Endothelial cell of umbilical vein (primary cell): Measurements from ENCODE around the gene ZNF17. TPM values are rescaled to one million over a fixed set of nuclear protein-coding genes. Genes with fewer than 3 reads are reported as not detected.
"Not testable (repeated sequence)": the region's sequence is repeated elsewhere in the genome, so short reads cannot be mapped to it uniquely, and the experiment has no call there.

Experiments
- BruUV-seq: library from RNA; stranded (reverse); fragments of 400-500 nt; replicated peaks from 2 replicates; lab custom pipeline; 2021; lab: Mats Ljungman, UMichigan
- CTCF ChIA-PET: fragments of 300-600, 350-600 bp; sonication (Branson Sonifier 250); formaldehyde crosslinking; loops from one replicate; lab custom pipeline; 2021; ENCODE audit warnings: antibody characterized with exemption, inconsistent platforms; lab: Charles Lee
- POLR2A ChIA-PET: fragments of 300-600, 350-600 bp; sonication (Branson Sonifier 250); formaldehyde crosslinking; loops from one replicate; lab custom pipeline; 2021; ENCODE audit warnings: antibody characterized with exemption, inconsistent platforms; lab: Charles Lee
- DNase-seq: peaks from one replicate; pipeline ENCODE4 v3.0.0-alpha.2; 2011; ENCODE audit warnings: low read depth, low spot score
- FAIRE-seq: peaks from 2 replicates; lab custom pipeline; 2011; peaks lifted over from hg19 to GRCh38; lab: Jason Lieb, UNC
- H2AFZ ChIP-seq: 2 replicates; pipeline ENCODE4 v1.6.0; 2012; ENCODE audit warnings: low read depth, low read length, control low read depth, inconsistent platforms
- H3K27ac ChIP-seq: 2 replicates; pipeline ENCODE4 v1.5.1; 2011; ENCODE audit warnings: low read depth, mild to moderate bottlenecking, control low read depth, low read length, moderate library complexity; ENCODE audit not compliant: insufficient read depth
- H3K27me3 ChIP-seq, 2 experiments: 2 replicates each; pipeline versions ENCODE4 v1.6.0 to v1.6.1; 2011; ENCODE audit warnings: low read length in 2 of 2, mixed read lengths in 1 of 2; ENCODE audit not compliant: control insufficient read depth in 2 of 2, insufficient read depth in 2 of 2
- H3K36me3 ChIP-seq, 2 experiments: 2 replicates in 1 of 2; 3 replicates in 1 of 2; pipeline ENCODE4 v1.5.1; 2011; ENCODE audit warnings: low read length in 2 of 2, mild to moderate bottlenecking in 1 of 2, moderate library complexity in 1 of 2; ENCODE audit not compliant: control insufficient read depth in 2 of 2, insufficient read depth in 2 of 2; ENCODE audit errors: extremely low read depth in 1 of 2
- H3K4me1 ChIP-seq: 3 replicates; pipeline ENCODE4 v1.5.1; 2011; ENCODE audit warnings: mild to moderate bottlenecking, low read length; ENCODE audit not compliant: control insufficient read depth, insufficient read depth; ENCODE audit errors: extremely low read depth
- H3K4me2 ChIP-seq: 2 replicates; pipeline ENCODE4 v1.6.1; 2011; ENCODE audit warnings: low read length, control low read depth, mixed read lengths; ENCODE audit not compliant: insufficient read depth
- H3K4me3 ChIP-seq, 3 experiments: fragments of 200-600 bp in 1 of 3; sonication (generic), shearing (Covaris generic) in 1 of 3; replicated peaks in 1 of 3; 2 replicates each; pipeline ENCODE4 v1.5.1; 2011 to 2016; ENCODE audit warnings: control low read depth in 3 of 3, low read length in 3 of 3, mild to moderate bottlenecking in 2 of 3, inconsistent platforms in 1 of 3, low read depth in 1 of 3, moderate library complexity in 1 of 3; ENCODE audit not compliant: insufficient read depth in 1 of 3
- H3K79me2 ChIP-seq: 2 replicates; pipeline ENCODE4 v1.6.0; 2012; ENCODE audit warnings: low read length, inconsistent platforms; ENCODE audit not compliant: control insufficient read depth, insufficient read depth
- H3K9ac ChIP-seq: replicated peaks from 2 replicates; pipeline ENCODE3; 2011; ENCODE audit warnings: low read length, control low read depth; ENCODE audit not compliant: insufficient read depth; ENCODE audit errors: extremely low read depth
- H3K9me1 ChIP-seq: replicated peaks from 3 replicates; pipeline ENCODE4 v1.6.0; 2011; ENCODE audit warnings: mild to moderate bottlenecking, low read length; ENCODE audit not compliant: control insufficient read depth, insufficient read depth; ENCODE audit errors: extremely low read depth
- H3K9me3 ChIP-seq: replicated peaks from 2 replicates; pipeline ENCODE4 v1.5.1; 2012; ENCODE audit warnings: low read length, inconsistent platforms; ENCODE audit not compliant: control insufficient read depth, insufficient read depth
- H4K20me1 ChIP-seq: replicated peaks from 2 replicates; pipeline ENCODE3; 2011; ENCODE audit warnings: mild to moderate bottlenecking, low read length; ENCODE audit not compliant: control insufficient read depth, insufficient read depth; ENCODE audit errors: extremely low read depth
- CTCF ChIP-seq, 2 donors: IDR thresholded peaks; 1 replicate in 1 of 2; 2 replicates in 1 of 2; pipeline ENCODE4 v1.5.1; 2011; ENCODE audit warnings: low read length in 2 of 2, mild to moderate bottlenecking in 2 of 2, moderate library complexity in 2 of 2, control low read depth in 1 of 2, inconsistent platforms in 1 of 2, low read depth in 1 of 2; ENCODE audit not compliant: insufficient read depth in 1 of 2; ENCODE audit errors: extremely low read depth in 1 of 2
- EZH2 ChIP-seq: IDR thresholded peaks from 2 replicates; pipeline ENCODE4 v1.6.1; 2012; ENCODE audit warnings: borderline replicate concordance, low read depth, mild to moderate bottlenecking, moderate library complexity, low read length, inconsistent platforms; ENCODE audit not compliant: severe bottlenecking
- FOS ChIP-seq: IDR thresholded peaks from 2 replicates; pipeline ENCODE4 v1.6.1; 2011; ENCODE audit warnings: mild to moderate bottlenecking, low read length, moderate library complexity, borderline replicate concordance; ENCODE audit not compliant: insufficient read depth
- GATA2 ChIP-seq: IDR thresholded peaks from 2 replicates; pipeline ENCODE4 v1.7.0; 2011; ENCODE audit warnings: low read depth, mild to moderate bottlenecking, moderate library complexity, mixed read lengths, low read length; ENCODE audit not compliant: insufficient read length, insufficient read depth
- JUN ChIP-seq: IDR thresholded peaks from 2 replicates; pipeline ENCODE4 v1.6.1; 2011; ENCODE audit warnings: borderline replicate concordance, low read depth; ENCODE audit not compliant: insufficient read length, insufficient read depth
- MAX ChIP-seq: IDR thresholded peaks from 2 replicates; pipeline ENCODE4 v1.6.1; 2011; ENCODE audit not compliant: insufficient read depth, insufficient read length
- MYC ChIP-seq: IDR thresholded peaks from one replicate; pipeline ENCODE4 v1.6.1; 2011; ENCODE audit warnings: mild to moderate bottlenecking, low read depth, low read length
- POLR2A ChIP-seq: IDR thresholded peaks from 2 replicates; pipeline ENCODE4 v1.6.1; 2012; ENCODE audit warnings: low read depth, mild to moderate bottlenecking, control low read depth, low read length
- POLR2AphosphoS5 ChIP-seq: IDR thresholded peaks from 2 replicates; pipeline ENCODE4 v1.6.1; 2012; ENCODE audit warnings: low read depth, mild to moderate bottlenecking, control low read depth, low read length, moderate library complexity; ENCODE audit not compliant: insufficient read depth
- dilution Hi-C: fragments of 300-500 bp; cut with MboI; formaldehyde crosslinking; loops from one replicate; pipeline ENCODE4 v1.15.0; 2019; ENCODE audit warnings: low sequenced_read_pairs; ENCODE audit not compliant: extremely low pct_ligation_motif_present
- intact Hi-C: fragments of 100-400 bp; cut with micrococcal nuclease; formaldehyde crosslinking; loops from one replicate; pipeline ENCODE4 v1.10.0; 2022
- polyA plus RNA-seq, 4 experiments: library from polyadenylated mRNA; depleted of rRNA in 3 of 4; stranded (reverse) in 3 of 4; unstranded in 1 of 4; fragments of >200 nt; gene quantifications; 2 replicates each; pipeline versions ENCODE4 v1.2.1 to v1.2.3, GENCODE V29; 2011 to 2012; ENCODE audit warnings: missing spikeins in 1 of 4
- total RNA-seq: library from RNA; stranded (reverse); gene quantifications from 2 replicates; pipeline ENCODE4 v1.2.3, GENCODE V29; 2021

The ZNF17 gene
- total and polyA plus RNA-seq, 2 donors (not counting 3 experiments of a cell fraction or from before 2014, with no cell fraction given) = 2.4 to 6.4 TPM

GRCh38 chr19:57374179-57374578 is 36.8 kb upstream of the ZNF17 start:
- no peaks in the 10 kb centered on the region for H4K20me1 ChIP-seq
- intact Hi-C loops (no loop called here), dilution Hi-C loops (no loop called here)
- FAIRE-seq = no peak
- no TSS peak for BruUV-seq
- ChIA-PET CTCF (no interaction called here), POLR2A (no interaction called here)
- H3K4me2 ChIP-seq = no peak overlapping the region
- H3K79me2 ChIP-seq = no peaks in the 10 kb centered on the region
- no peak overlapping the region for H3K9ac ChIP-seq
- peaks cover 13% of the 10 kb centered on the region for H3K9me3 ChIP-seq
- H3K27me3 ChIP-seq = no peaks in the 10 kb centered on the region
- H2AFZ ChIP-seq = no peak overlapping the region
- H3K4me1 ChIP-seq = no peaks in the 10 kb centered on the region
- H3K9me1 ChIP-seq = no peaks in the 10 kb centered on the region
- no peak for DNase-seq
- H3K27ac ChIP-seq = no peak overlapping the region
- no peak for TF ChIP-seq MAX
- no peak for TF ChIP-seq POLR2AphosphoS5
- TF ChIP-seq MYC = no peak
- no peak for TF ChIP-seq JUN
- TF ChIP-seq POLR2A = no peak
- TF ChIP-seq CTCF (IDR thresholded peaks at IDR 0.05; ENCODE audit: extremely low read depth in 1 of 2, insufficient read depth in 1 of 2, low read depth in 1 of 2, low read length in 2 of 2) = no peak
- TF ChIP-seq GATA2 = no peak
- TF ChIP-seq FOS = no peak
- TF ChIP-seq EZH2 = no peak
- H3K4me3 ChIP-seq = no peak overlapping the region
- H3K36me3 ChIP-seq = peaks cover 0 to 18% of the 10 kb centered on the region in 2 experiments

- H3K4me3 ChIP-seq, H3K9ac ChIP-seq, FAIRE-seq, intact Hi-C loops, H3K9me1 ChIP-seq, H3K4me2 ChIP-seq, H2AFZ ChIP-seq, dilution Hi-C loops, BruUV-seq, H3K4me1 ChIP-seq, DNase-seq, H3K27ac ChIP-seq, H3K79me2 ChIP-seq, POLR2A ChIA-PET, H3K27me3 ChIP-seq, CTCF ChIA-PET, H4K20me1 ChIP-seq: not testable (repeated sequence)
- peaks cover 13% of the 10 kb centered on the region for H3K9me3 ChIP-seq
- H3K36me3 ChIP-seq = peaks cover 0 to 18% of the 10 kb centered on the region in 2 experiments
These were observed 36.3 kb upstream of the ZNF17 start for GRCh38 chr19:57374647-57375046.
